Iris pigment epithelial cell (primary cell): ENCODE data around the gene FAF2.
"Not testable (repeated sequence)": the region's sequence is repeated elsewhere in the genome, so short reads cannot be mapped to it uniquely, and the experiment has no call there.

Experiments
- DNase-seq: peaks from one replicate; pipeline ENCODE4 v3.0.0-alpha.2; 2011; ENCODE audit warnings: low read depth

Gene FAF2

DNA sequence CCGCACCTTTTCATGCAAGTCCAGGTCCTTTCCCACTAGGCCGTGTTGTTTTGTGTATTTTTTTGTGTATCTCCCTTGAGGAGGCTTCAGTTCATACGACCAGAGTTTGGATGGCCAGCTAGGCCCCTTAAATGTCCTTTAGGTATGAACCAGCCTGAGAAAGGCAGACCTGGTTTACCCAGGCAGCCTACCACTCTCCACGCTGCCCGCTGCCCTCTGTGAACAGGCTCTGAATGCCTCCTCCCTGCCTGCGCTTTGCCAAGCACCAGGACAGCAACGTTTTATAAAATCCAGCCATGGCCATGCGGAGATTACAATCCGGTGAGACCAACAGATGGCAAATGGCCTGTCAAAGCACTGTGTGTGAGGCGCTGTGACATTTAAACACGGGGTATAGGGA is 31.2 kb upstream of the FAF2 start:
- DNase-seq = no peak

DNA sequence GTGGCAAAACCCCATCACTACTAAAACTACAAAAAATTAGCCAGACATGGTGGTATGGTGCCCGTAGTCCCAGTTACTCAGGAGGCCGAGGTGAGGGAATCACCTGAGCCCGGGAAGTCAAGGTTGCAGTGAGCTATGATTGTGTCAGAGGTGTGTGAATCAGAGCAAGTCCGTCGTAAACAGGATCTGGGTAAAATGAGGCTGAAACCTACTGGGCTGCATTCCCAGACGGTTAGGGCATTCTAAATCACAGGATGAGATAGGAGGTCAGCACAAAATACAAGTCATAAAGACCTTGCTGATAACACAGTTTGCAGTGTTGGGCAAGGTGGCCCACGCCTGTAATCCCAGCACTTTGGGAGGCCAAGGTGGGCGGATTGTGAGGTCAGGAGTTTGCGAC is 29.9 kb upstream of the FAF2 start:
- peak; percentile 68 for DNase-seq

DNA sequence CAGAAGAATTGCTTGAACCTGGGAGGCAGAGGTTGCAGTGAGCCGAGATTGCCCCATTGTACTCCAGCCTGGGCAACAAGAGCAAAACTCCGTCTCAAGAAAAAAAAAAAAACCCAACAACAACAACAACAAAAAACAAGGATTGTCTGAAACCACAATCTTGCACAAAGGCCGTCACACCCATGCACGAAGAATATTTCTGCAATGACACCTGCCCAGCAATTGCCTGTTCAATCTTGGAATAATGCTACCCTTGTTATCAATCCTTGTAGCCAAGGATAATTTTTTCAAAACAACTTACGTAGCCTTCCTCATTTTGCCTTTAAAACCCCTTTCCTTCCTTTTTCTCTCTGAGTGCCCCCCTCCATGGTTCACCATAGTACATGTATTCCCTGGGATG is 28.1 kb upstream of the FAF2 start:
- no peak for DNase-seq

DNA sequence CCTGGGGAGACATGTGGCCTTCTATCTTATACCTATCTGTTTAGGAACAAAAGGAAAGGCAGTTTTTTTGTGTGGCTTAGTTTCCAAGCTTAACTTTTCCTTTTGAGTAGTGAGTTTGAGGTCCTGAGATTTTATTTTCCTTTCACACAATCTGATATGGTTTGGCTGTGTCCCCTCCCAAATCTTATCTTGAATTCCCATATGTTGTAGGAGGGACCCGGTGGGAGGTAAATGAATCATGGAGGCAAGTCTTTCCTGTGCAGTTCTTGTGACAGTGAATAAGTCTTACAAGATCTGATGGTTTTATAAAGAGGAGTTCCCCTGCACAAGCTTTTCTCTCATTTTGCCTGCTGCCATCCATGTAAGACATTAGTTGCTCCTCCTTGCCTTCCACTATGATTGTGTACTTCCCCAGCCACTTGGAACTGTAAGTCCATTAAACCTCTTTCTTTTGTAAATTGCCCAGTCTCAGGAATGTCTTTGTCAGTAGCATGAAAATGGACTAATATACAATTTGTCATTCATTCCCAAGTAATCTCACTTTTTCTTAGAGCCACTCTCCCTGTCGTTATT is 27.1 kb upstream of the FAF2 start:
- no peak for DNase-seq

DNA sequence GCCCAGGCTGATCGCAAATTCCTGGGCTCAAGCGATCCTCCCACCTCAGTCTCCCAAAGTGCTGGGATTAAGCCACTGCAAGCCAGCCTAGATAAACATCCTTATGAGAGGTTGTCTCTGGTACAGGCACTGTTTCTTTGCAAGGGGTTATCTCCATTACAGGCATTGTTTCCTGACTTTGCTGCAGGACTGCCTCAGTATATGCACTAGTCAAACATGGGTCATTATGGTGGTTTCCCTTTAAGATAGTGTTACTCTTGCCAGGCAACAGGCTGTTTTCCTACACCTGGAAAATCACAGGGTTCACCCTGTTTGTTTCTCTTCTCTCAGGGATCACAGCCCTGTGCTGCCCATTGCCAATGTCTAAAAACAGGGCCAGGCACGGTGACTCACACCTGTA is 24.0 kb upstream of the FAF2 start:
- no peak for DNase-seq

DNA sequence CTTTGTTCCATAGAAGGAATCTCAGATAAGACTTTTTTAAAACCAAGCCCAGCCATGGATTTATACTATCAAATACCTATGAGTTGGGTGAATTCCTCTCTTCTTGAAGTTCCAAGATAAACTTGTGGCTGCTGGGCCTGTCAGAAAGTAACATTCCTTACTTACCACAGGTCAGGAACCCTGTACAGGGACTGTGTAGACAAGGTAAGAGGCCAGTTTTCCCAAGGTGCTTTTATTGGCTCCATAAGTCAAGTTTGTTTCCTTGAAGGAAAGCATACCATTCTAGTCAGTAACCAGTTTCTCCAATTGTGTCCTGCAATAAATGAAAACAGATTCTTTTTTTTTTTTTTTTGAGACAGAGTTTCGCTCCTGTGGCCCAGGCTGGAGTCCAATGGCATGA is 23.0 kb upstream of the FAF2 start:
- peak; percentile 46 for DNase-seq

DNA sequence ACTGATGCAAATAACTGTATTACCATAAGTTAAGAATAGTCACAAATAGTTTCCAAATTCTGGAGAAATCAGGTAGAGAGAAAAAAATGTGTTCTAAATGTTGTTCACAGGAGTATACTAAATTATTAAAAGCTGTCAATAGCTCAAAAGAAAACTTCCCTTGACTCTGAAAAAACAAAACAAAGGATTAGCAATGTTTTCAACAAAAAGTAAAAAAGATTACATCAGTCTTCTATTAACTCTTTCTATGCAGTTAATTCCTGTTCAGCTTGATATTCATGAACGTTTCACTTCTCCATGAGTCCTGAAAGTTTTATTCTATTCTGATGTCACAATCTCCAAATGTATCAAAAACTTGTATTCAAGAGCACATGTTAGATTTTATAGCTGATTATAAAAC is 22.4 kb upstream of the FAF2 start:
- no peak for DNase-seq

DNA sequence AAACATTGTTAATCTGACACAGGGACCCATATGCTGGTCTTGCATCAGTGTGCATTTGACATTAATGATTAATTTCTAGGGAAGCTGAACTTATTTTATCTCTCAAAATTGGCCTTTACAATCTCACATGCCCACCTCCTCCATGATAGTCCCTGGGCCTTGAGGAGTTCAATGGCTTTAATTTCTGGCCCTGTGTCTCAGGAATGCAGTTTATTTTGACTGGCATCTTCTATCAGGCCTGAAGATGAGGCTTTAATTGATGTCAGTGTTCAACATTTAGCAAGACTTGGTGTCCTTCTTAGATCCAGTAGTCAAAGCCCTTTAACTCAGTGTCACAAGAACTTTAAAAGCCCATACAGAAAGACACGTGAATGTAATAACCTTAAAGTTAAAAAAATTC is 21.3 kb upstream of the FAF2 start:
- DNase-seq = no peak

DNA sequence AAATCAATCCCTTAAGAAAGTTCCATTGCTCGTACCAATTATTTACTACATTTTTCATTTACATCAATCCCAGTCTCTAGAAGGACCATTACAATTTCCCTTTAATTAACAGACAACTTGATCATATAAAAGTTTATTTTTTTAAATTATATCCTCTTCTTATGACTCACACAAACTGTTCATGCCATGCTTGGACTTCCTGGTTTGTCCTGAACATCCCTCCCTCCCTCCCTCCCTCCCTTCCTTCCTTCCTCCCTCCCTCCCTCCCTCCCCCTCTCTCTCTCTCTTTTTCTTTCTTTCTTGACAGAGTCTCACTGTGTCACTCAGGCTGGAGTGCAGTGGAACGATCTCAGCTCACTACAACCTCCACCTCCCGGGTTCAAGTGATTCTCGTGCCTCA is 20.2 kb upstream of the FAF2 start:
- no peak for DNase-seq

DNA sequence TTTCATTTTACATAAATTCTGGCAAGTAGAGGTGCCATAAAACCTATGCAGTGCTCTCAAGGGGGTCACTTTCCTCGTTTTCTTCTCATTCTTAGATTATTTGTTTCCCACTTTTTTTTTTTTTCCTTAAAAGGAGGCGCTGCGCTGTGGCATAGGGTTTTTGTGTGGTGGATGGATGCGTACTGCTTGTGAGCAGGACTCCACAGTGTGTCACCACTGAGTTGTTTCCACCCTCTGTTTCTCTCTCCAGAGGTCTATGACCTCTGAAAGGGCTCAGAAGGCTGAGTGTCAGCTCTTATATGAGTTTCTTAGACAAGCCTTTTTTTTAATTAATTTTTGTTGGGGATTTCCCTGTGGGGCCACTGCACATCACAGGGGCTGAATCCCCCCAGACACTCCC is 18.2 kb upstream of the FAF2 start:
- DNase-seq = no peak

DNA sequence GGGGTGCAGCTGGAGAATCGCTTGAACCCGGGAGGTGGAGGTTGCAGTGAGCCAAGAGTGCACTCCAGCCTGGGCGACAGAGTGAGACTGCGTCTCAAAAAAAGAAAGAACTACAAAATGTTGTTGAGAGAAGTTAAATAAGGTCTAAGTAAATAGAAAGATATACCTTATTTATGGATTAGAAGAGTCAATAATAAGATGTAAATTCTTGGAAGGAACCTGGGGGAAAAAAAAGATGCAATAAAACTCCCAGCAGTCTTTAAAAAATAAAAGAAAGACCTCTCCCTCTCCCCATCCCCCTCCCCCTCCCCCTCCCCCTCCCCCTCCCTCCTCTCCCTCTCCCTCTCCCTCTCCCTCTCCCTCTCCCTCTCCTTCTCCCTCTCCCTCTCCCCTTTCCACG is 15.5 kb upstream of the FAF2 start:
- no peak for DNase-seq

DNA sequence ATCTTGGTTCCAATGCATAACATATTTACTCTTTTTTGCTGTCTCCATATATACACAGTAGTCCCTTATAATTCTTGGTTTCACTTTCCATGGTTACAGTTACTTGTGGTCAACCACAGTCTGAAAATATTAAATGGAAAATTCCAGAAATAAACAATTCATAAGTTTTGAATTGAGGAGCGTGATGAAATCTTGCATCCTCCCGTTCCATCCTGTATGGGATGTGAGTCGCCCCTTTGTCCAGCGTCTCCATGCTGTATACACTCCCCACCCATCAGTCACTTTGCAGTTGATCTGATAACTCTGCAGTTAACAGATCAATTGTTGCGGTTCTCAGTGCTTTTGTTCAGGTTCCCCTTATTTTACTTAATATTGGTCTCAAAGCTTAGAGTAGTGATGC is 11.5 kb upstream of the FAF2 start:
- peak; percentile 60 for DNase-seq

DNA sequence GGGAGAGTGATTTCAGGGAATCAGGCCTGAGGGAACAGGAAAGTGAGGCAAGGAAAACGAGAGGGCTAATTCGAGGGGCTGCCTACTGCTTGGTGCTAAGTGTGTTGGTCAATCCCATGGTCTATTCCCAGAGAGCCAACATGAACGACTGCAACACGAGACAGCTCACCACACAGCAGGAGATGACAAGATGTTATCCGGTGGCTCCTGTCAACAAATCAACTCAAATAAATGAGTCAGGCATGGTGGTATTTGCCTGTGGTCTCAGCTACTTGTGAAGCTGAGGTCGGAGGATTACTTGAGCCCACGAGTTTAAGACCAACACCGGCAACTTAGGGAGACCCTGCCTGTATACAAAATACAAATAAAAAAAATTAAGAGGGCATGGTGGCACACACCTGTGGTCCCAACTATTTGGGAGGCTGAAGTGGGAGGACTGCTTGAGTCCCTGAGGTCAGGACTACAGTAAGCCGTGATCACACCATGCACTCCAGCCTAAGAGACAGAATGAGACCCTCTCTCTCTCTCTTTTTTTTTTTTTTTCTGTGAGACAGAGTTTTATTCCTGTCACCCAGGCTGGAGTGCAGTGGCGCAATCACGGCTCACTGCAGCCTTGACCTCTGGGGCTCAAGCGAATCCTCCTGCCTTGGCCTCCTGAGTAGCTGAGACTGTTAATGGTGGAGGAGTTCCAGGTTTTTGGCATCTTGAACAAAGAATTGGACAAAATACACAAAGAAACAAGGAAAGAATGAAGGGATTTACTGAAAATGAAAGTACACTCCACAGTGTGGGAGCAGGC is 9.0 kb upstream of the FAF2 start:
- peak; percentile 96 for DNase-seq

DNA sequence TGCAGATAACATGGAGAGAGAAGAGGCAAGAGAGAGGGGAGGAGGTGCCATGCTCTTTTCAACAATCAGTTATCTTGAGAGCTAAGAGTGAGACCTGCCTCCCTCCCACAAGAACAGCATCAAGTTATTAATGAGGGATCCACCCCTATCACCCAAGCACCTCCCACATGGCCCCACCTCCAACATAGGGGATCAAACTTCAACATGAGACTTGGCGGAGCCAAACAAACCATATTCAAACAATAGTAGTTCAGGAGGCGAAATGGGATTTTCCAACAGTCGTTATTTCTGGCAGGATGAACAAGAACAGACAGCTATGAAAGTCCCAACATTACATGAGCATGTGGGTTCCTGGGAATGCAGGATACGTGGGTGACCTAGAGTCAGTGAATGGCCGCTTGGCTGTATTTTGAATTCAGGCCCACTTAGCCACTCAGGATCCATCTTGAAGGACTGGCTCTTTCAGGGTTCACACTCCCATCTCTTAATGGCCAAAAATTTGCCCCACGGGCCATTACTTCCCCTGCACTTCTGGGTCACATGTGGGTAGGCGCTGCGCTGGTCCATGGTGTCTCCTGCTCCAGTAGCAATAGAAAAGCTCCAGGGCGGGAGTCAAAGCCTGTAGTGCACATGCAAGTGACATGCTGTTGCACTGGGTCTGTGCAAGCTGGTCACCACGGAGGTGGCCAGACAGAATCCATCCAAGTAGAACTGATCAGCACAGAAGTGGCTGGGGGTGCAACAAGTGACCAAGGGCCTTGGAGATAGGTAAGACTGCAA is 7.1 kb upstream of the FAF2 start:
- DNase-seq = no peak

DNA sequence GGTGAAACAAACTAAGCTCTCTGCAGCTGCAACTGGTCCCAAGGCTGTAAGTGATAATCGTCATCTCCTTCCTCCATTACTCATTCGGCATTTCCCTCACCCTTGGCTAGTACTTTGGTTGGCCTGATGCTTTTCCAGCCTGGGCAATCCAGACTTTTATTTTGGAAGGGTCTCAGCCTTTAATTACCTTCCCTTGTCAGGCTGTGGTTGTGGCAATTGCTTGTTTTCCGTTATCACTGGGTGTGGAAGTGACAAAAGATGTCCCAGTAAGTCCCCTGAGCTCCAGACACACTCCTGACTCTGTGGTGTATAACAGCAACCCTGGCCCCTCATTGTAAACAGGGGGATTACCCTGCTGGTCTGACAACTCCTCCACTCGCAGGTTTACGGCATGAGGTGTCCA is 6.3 kb upstream of the FAF2 start:
- DNase-seq = peak; percentile 66

DNA sequence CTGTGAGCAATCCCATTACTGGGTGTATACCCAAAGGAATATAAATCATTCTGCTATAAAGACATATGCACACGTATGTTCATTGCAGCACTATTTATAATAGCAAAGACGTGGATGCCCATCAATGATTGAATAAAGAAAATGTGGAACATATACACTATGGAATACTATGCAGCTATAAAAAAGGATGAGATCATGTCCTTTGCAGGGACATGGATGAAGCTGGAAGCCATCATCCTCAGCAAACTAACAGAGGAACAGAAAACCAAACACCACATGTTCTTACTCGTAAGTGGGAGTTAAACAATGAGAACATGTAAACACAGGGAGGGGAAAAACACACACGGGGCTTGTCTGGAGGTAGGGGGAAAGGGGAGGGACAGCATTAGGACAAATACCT is 5.3 kb upstream of the FAF2 start:
- DNase-seq = not testable (repeated sequence)

DNA sequence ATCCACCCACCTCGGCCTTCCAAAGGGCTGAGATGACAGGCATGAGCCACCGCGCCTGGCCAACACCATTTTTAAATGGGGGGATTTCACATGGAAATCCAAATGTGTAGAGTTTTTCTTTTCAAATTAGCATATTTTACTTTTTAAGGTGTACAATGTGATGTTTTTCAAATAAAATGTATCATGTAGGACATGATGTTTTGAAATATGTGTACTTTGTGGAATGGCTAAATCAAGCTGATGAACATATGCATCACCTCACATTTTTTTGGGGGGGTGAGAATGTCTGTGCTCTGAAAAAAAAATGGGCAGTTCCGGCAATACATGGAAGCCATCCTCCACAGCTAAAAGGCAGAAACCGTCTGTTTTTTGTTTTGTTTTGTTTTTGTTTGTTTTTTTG is 3.4 kb upstream of the FAF2 start:
- DNase-seq = no peak

DNA sequence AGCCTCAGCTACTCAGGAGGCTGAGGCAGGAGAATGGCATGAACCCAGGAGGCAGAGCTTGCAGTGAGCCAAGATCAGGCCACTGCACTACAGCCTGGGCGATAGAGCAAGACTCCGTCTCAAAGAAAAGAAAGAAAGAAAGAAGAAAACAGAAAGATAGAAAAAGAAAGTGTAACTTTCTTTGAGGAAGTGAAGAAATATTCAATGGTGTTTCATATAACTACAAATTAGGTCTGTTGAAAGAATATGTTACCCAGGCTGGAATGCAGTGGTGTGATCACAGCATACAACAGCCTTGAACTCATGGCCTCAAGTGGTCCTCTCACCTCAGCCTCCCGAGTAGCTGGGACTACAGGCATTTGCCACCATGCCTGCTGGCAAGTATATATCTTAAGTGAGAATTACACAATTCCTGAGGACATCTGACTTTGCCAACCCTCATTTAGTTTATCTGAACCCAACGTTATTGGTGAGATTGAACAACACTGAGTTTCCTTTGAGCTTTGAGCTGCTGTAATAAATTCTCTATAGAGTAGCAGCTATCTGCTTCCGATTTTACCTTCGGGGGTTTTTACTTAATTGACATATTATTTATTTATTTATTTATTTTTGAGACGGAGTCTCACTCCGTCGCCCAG is 2.0 kb upstream of the FAF2 start:
- no peak for DNase-seq

DNA sequence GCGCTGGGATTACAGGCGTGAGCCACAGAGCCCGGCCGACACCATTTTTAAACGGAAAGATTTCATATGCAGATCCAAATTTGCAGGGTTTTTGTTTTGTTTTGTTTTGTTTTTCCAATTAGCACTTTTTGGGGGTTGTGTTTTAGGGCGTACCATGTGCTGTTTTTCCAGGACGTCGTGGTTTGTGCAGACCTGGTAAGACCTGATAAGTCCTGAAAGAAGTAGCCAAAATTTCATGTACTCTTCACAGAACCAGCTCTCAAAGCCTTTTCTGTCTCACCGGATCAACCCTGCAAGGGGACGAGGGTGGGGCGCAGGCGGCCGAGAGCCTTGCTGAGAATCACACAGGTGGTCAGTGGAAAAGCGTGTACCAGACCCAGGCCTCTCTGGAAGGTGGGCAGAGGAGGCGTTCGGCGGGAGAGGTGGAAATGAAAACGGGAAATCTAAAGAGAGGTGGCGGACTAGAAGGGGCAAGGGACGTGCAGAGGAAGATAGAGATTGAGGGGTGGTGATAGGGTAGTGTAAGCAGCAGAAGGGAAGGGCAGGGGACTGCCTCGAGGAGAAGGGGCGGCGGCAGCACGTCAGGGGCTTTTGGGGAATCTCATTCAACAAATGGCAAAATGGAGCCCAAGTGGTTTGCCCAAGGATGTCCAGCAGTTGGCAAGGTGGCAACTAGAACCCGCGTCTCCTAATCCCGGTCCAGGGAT is 1.1 kb upstream of the FAF2 start:
- no peak for DNase-seq

DNA sequence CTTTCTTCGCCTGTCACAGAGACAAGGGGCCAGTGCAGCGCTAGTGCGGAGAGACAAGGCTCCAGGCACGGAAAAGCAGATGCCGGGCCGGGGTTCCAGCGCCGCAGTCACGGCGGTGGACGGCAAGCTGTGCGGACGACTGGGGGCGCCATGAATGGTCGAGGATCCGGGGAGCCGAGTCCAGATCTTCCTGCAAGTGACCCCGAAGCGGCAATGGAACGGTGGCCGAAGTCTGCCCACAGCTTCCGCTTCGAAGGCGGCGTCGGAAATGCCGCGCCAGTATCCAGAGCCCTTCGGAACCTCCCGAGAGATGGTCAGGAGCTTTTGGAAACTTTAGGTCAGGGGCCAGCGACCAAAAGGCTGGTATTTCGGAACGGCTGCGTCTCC is 601 bp upstream of the FAF2 start:
- no peak for DNase-seq

DNA sequence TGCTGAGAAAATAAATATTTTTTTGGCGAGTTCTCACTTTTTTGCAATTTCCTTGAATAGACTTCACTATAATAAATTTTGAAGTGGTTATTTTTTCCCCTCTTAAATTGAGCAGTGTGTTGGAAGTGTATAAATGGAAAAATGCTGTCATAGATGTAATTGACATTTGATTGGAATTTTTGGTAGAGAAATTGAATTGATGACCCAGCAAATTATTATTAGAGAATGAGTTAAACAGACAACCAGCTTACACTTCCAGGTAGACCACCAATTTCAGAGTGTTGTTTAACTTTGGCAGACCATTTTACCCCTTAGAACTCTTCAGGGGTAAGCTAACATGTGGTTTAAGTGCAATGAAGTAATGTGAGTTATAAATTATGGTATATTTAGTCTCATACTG is 1.9 kb downstream of the FAF2 start:
- DNase-seq = no peak

DNA sequence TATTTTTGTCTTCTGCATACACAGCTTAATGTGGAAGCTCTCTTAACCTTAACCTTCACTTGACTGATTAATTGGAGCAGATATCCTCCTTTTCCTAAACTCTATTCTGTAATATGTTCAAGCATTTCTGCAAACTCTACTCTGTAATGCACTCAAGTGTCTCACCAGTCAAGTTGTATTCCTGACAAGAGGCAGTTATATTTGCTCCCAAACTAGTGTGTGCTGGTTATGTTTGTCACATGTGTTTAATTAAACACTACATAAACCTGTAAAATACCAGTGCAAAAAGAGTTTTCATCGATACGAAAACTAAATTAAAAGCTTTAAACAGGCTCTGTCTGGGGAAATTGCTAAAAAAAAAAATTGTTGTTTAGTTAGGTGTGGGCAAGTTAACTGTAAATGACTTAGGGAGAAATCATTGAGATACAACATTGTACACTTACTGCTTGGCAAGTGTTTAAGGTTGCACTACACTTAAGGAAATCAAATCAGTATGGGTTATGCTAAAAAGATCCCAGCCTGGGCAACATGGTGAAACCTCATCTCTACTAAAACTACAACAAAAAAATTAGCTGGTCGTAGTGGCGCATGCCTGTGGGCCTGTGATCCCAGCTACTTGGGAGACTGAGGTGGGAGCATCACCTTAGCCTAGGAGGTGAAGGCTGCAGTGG is 6.7 kb downstream of the FAF2 start:
- no peak for DNase-seq
